HepG2 (cell line): Measurements from ENCODE around the gene SRP72. TPM values are rescaled to one million over a fixed set of nuclear protein-coding genes. Genes with fewer than 3 reads are reported as not detected.

Experiments
- ATAC-seq: fragments of 200-7000 bp; cut with Tn5 transposase; 3 replicates; pipeline ENCODE4 v1.9.1; 2020; ENCODE audit warnings: mild to moderate bottlenecking, moderate library complexity
- BruUV-seq: library from RNA; stranded (reverse); fragments of 400-500 nt; replicated peaks from 2 replicates; lab custom pipeline; 2021; lab: Mats Ljungman, UMichigan
- CTCF ChIA-PET: fragments of 300-600 bp; formaldehyde crosslinking; extraction: SDS; loops from one replicate; lab custom pipeline; 2021; ENCODE audit warnings: low total read pairs, inconsistent platforms, low intra/inter-chr PET ratio; lab: Yijun Ruan, JAX
- POLR2A ChIA-PET: fragments of 350-600 bp; sonication (Branson Sonifier 250); formaldehyde crosslinking; loops from one replicate; lab custom pipeline; 2020; ENCODE audit warnings: antibody characterized with exemption, inconsistent platforms; lab: Yijun Ruan, JAX
- DNase-seq: peaks from one replicate; pipeline ENCODE4 v3.0.0-alpha.2; 2015; ENCODE audit warnings: low spot score
- FAIRE-seq: peaks from 3 replicates; lab custom pipeline; 2011; peaks lifted over from hg19 to GRCh38; lab: Jason Lieb, UNC
- H2AFZ ChIP-seq: one replicate; pipeline ENCODE4 v1.6.1; 2011; ENCODE audit warnings: low read length, inconsistent platforms
- H3K27ac ChIP-seq: fragments of 300-600 bp; 3 replicates; pipeline ENCODE4 v1.8.0; 2011; ENCODE audit warnings: mixed run types, mild to moderate bottlenecking, mixed read lengths, low read length, inconsistent platforms; ENCODE audit not compliant: insufficient read depth; ENCODE audit errors: extremely low read length
- H3K27me3 ChIP-seq, 2 experiments: fragments of 200-600 bp in 1 of 2; 2 replicates in 1 of 2; 3 replicates in 1 of 2; pipeline versions ENCODE4 v1.6.0 to v1.8.0; 2011; ENCODE audit warnings: low read length in 2 of 2, mild to moderate bottlenecking in 2 of 2, moderate library complexity in 2 of 2, inconsistent platforms in 1 of 2; ENCODE audit not compliant: insufficient read depth in 2 of 2, control insufficient read depth in 1 of 2
- H3K36me3 ChIP-seq, 2 experiments: fragments of 200-600 bp in 1 of 2; replicated peaks in 1 of 2; 2 replicates in 1 of 2; 3 replicates in 1 of 2; pipeline versions ENCODE4 v1.5.1 to v1.8.0; 2011; ENCODE audit warnings: low read length in 2 of 2, inconsistent platforms in 1 of 2; ENCODE audit not compliant: insufficient read depth in 2 of 2, control insufficient read depth in 1 of 2
- H3K4me1 ChIP-seq: 2 replicates; pipeline ENCODE4 v1.5.1; 2012; ENCODE audit warnings: low read length, inconsistent platforms; ENCODE audit not compliant: insufficient read depth
- H3K4me2 ChIP-seq: 2 replicates; pipeline ENCODE4 v1.6.0; 2011; ENCODE audit warnings: low read depth, low read length, inconsistent platforms
- H3K4me3 ChIP-seq, 3 experiments: fragments of 200-600 bp in 1 of 3; sonication (generic), shearing (Covaris generic) in 1 of 3; replicated peaks in 1 of 3; 2 replicates each; pipeline ENCODE4 v1.5.1; 2011 to 2016; ENCODE audit warnings: low read length in 3 of 3, inconsistent platforms in 2 of 3, low read depth in 2 of 3, mild to moderate bottlenecking in 2 of 3, control low read depth in 1 of 3, mixed read lengths in 1 of 3; ENCODE audit not compliant: insufficient read depth in 1 of 3
- H3K79me2 ChIP-seq: one replicate; pipeline ENCODE4 v1.6.1; 2011; ENCODE audit warnings: low read length, inconsistent platforms; ENCODE audit not compliant: insufficient read depth
- H3K9ac ChIP-seq: 2 replicates; pipeline ENCODE4 v1.6.0; 2011; ENCODE audit warnings: mild to moderate bottlenecking, low read depth, low read length, inconsistent platforms; ENCODE audit not compliant: insufficient read depth
- H3K9me3 ChIP-seq: 2 replicates; pipeline ENCODE4 v1.5.1; 2012; ENCODE audit warnings: mild to moderate bottlenecking, low read length
- H4K20me1 ChIP-seq: 2 replicates; pipeline ENCODE4 v1.6.0; 2011; ENCODE audit warnings: inconsistent platforms, mild to moderate bottlenecking, low read length, moderate library complexity; ENCODE audit not compliant: insufficient read depth
- BRF2 ChIP-seq: sonication (generic); formaldehyde crosslinking; IDR thresholded peaks from 2 replicates; pipeline ENCODE4 v1.8.1; 2022; ENCODE audit warnings: mild to moderate bottlenecking, missing genetic modification reagents
- CENPT ChIP-seq: sonication (generic); formaldehyde crosslinking; IDR thresholded peaks from 2 replicates; pipeline ENCODE4 v1.8.0; 2022; ENCODE audit warnings: low read depth, mild to moderate bottlenecking, moderate library complexity, missing genetic modification reagents
- CREB1 ChIP-seq, 2 experiments: fragments of 450-650 bp in 1 of 2; IDR thresholded peaks; 2 replicates each; pipeline ENCODE4 v1.6.1; 2016 to 2017; ENCODE audit warnings: control low read depth in 1 of 2, mild to moderate bottlenecking in 1 of 2, missing compliant biosample characterization in 1 of 2, missing genetic modification characterization in 1 of 2
- E2F1 ChIP-seq: sonication (generic); formaldehyde crosslinking; IDR thresholded peaks from 2 replicates; pipeline ENCODE4 v1.5.0; 2020; ENCODE audit warnings: missing genetic modification reagents
- FOXM1 ChIP-seq: sonication (generic); formaldehyde crosslinking; IDR thresholded peaks from 2 replicates; pipeline ENCODE4 v1.5.0; 2020; ENCODE audit warnings: missing genetic modification reagents
- HNF4A ChIP-seq: sonication (generic); formaldehyde crosslinking; IDR thresholded peaks from 2 replicates; pipeline ENCODE4 v1.4.0; 2020; ENCODE audit warnings: missing genetic modification reagents
- MLXIP ChIP-seq: sonication (generic); formaldehyde crosslinking; IDR thresholded peaks from 2 replicates; pipeline ENCODE4 v1.9.0; 2021; ENCODE audit warnings: missing genetic modification reagents, borderline replicate concordance
- NFYC ChIP-seq: IDR thresholded peaks from 2 replicates; pipeline ENCODE4 v1.6.1; 2016; ENCODE audit warnings: missing genetic modification reagents, missing compliant biosample characterization
- PHF8 ChIP-seq: sonication (generic); formaldehyde crosslinking; IDR thresholded peaks from 2 replicates; pipeline ENCODE4 v1.5.0; 2020; ENCODE audit warnings: missing genetic modification reagents
- ZBTB1 ChIP-seq: sonication (generic); formaldehyde crosslinking; IDR thresholded peaks from 2 replicates; pipeline ENCODE4 v1.4.0; 2020; ENCODE audit warnings: missing genetic modification reagents, borderline replicate concordance
- ZBTB7B ChIP-seq: sonication (generic); formaldehyde crosslinking; IDR thresholded peaks from 2 replicates; pipeline ENCODE4 v1.4.0; 2020; ENCODE audit warnings: missing genetic modification reagents
- ZNF205 ChIP-seq: IDR thresholded peaks from 2 replicates; pipeline ENCODE4 v1.6.1; 2018; ENCODE audit warnings: missing biosample characterization, missing genetic modification reagents
- ZNF296 ChIP-seq: sonication (generic); formaldehyde crosslinking; conservative IDR thresholded peaks from 2 replicates; pipeline ENCODE4 v1.5.0; 2020; ENCODE audit warnings: mild to moderate bottlenecking, missing genetic modification reagents
- ZNF331 ChIP-seq: sonication (generic); formaldehyde crosslinking; IDR thresholded peaks from 2 replicates; pipeline ENCODE4 v1.4.0; 2020; ENCODE audit warnings: missing genetic modification reagents
- ZNF335 ChIP-seq: sonication (generic); formaldehyde crosslinking; IDR thresholded peaks from 2 replicates; pipeline ENCODE4 v1.4.0; 2020; ENCODE audit warnings: missing genetic modification reagents
- ZNF564 ChIP-seq: sonication (generic); formaldehyde crosslinking; IDR thresholded peaks from 2 replicates; pipeline ENCODE4 v1.8.1; 2023; ENCODE audit warnings: mild to moderate bottlenecking, missing genetic modification reagents
- ZNF589 ChIP-seq: sonication (generic); formaldehyde crosslinking; conservative IDR thresholded peaks from 2 replicates; pipeline ENCODE4 v1.8.0; 2022; ENCODE audit warnings: mild to moderate bottlenecking, moderate library complexity, missing genetic modification reagents
- ZNF598 ChIP-seq: sonication (generic); formaldehyde crosslinking; IDR thresholded peaks from 2 replicates; pipeline ENCODE4 v1.5.1; 2020; ENCODE audit warnings: mild to moderate bottlenecking, missing genetic modification reagents, borderline replicate concordance
- ZNF703 ChIP-seq: sonication (generic); formaldehyde crosslinking; IDR thresholded peaks from 2 replicates; pipeline ENCODE4 v1.5.1; 2020; ENCODE audit warnings: missing genetic modification reagents, mild to moderate bottlenecking, moderate library complexity, borderline replicate concordance
- ZNF788 ChIP-seq: sonication (generic); formaldehyde crosslinking; IDR thresholded peaks from 2 replicates; pipeline ENCODE4 v1.5.0; 2020; ENCODE audit warnings: mild to moderate bottlenecking, missing genetic modification reagents, borderline replicate concordance
- WGBS: methylation state at CpG from one replicate; pipeline ENCODE4 v1.1.6; 2017; ENCODE audit warnings: low lambda C conversion rate; 5-methylcytosine and 5-hydroxymethylcytosine counted together
- in situ Hi-C: cut with HindIII; loops from 2 replicates; pipeline ENCODE4 v1.10.0; 2017; ENCODE audit warnings: low pct_unique_long_range_greater_than_20kb; ENCODE audit not compliant: extremely low pct_ligation_motif_present
- intact Hi-C: fragments of 100-400 bp; cut with micrococcal nuclease; formaldehyde crosslinking; loops from one replicate; pipeline ENCODE4 v1.10.0; 2022; ENCODE audit not compliant: unreplicated experiment
- polyA plus RNA-seq, 8 experiments: library from polyadenylated mRNA; depleted of rRNA in 3 of 8; stranded (reverse) in 7 of 8; unstranded in 1 of 8; fragments of >200 nt; fragmentation: Illumina TruSeq in 4 of 8; extraction: Trizol in 4 of 8; gene quantifications; 2 replicates each; pipeline versions ENCODE4 v1.2.1 to v1.2.3, GENCODE V29; 2011 to 2016; ENCODE audit warnings: low read depth in 4 of 8, missing spikeins in 1 of 8, mixed read lengths in 1 of 8; ENCODE audit not compliant: insufficient read depth in 1 of 8
- total RNA-seq, 5 experiments: library from RNA; depleted of rRNA; stranded (reverse); fragments of >200 nt; fragmentation: Illumina TruSeq; extraction: Trizol; gene quantifications; 2 replicates each; pipeline ENCODE4 v1.2.3, GENCODE V29; 2016; ENCODE audit warnings: low read depth in 1 of 5

Gene SRP72
- total and polyA plus RNA-seq, 2 of the 13 experiments (the other 11 are each of a cell fraction or from before 2014, with no cell fraction given) = 64.9 to 75.6 TPM

GRCh38 chr4:56438766-56439165, 28.7 kb upstream of the SRP72 start:
- Histone ChIP-seq H3K36me3 (peaks cover 5 to 32% of the 10 kb centered on the region in 2 experiments), H3K4me3 (peak overlapping the region in 2 of 3 experiments; percentile 12 to 20; a peak in 1 of 6 replicates), H2AFZ (no peak overlapping the region)
- ATAC-seq = no peak
- TF ChIP-seq ZNF335 (CRISPR knock-in tag) (no peak), ZNF296 (CRISPR knock-in tag) (no peak), E2F1 (no peak), CREB1 (IDR thresholded peaks at IDR 0.05) (no peak), CREB1 (CRISPR knock-in tag; IDR thresholded peaks at IDR 0.05) (no peak), ZNF598 (CRISPR knock-in tag) (no peak), ZNF703 (CRISPR knock-in tag) (no peak), FOXM1 (CRISPR knock-in tag) (no peak), ZNF589 (CRISPR knock-in tag) (no peak), PHF8 (CRISPR knock-in tag) (no peak), HNF4A (CRISPR knock-in tag) (no peak), NFYC (CRISPR knock-in tag) (no peak), CENPT (CRISPR knock-in tag) (no peak), ZBTB7B (CRISPR knock-in tag) (no peak), ZBTB1 (CRISPR knock-in tag) (no peak), ZNF788 (CRISPR knock-in tag) (no peak), MLXIP (CRISPR knock-in tag) (no peak), ZNF331 (no peak), BRF2 (CRISPR knock-in tag) (no peak), ZNF205 (no peak), ZNF564 (no peak)
- TF ChIP-seq, all 625 proteins: peak for 0
- no TSS peak for BruUV-seq
- DNase-seq (no peak), FAIRE-seq (no peak)
- no peaks in the 10 kb centered on the region for H3K9me3 ChIP-seq
- H3K79me2 ChIP-seq = peaks cover 84% of the 10 kb centered on the region
- H4K20me1 ChIP-seq = peaks cover 46% of the 10 kb centered on the region
- 95% methylated on average over 2 of the region's 2 CpGs for WGBS
- no peak overlapping the region for H3K27ac ChIP-seq
- H3K4me1 ChIP-seq = peaks cover 52% of the 10 kb centered on the region
- ChIA-PET CTCF (no interaction called here), POLR2A (interaction anchor here (1.9 to 4.4 kb wide), 2 partner anchors 27 to 52 kb away, joined by 8 to 24 read pairs; partner anchors contain the start of gene AASDH)
- H3K9ac ChIP-seq = no peak overlapping the region
- in situ Hi-C loops (no loop called here), intact Hi-C loops (loop anchor here (5.0 kb wide), 2 partner anchors 469 to 539 kb away; partner anchors contain the start of genes NOA1, POLR2B and REST)
- peak overlapping the region; percentile 89 for H3K4me2 ChIP-seq
- no peaks in the 10 kb centered on the region; a peak in 1 of 5 replicates for H3K27me3 ChIP-seq
